ENCODE measurements around the gene ZXDC.
A peak's percentile ranks its signal among the peaks of the same experiment; 100 is the strongest.

ZXDC gene

GRCh38 chr3:126488185-126488584 lies 12.5 kb upstream of the ZXDC start:
- DNase-seq, result no peak

- no peak for DNase-seq
Observed at GRCh38 chr3:126487151-126487771, 11.6 kb upstream of the ZXDC start.

GRCh38 chr3:126486360-126486847 lies 10.7 kb upstream of the ZXDC start:
- DNase-seq, result no peak

GRCh38 chr3:126485956-126486355 lies 10.3 kb upstream of the ZXDC start:
- no peak for DNase-seq

GRCh38 chr3:126485176-126485897 lies 9.6 kb upstream of the ZXDC start:
- no peak for DNase-seq

GRCh38 chr3:126484662-126485061 lies 9.0 kb upstream of the ZXDC start:
- DNase-seq, result no peak

- DNase-seq, result no peak
Observed at GRCh38 chr3:126484148-126484547, 8.5 kb upstream of the ZXDC start.

- DNase-seq, result no peak
Observed at GRCh38 chr3:126483321-126483761, 7.7 kb upstream of the ZXDC start.

GRCh38 chr3:126482503-126483255 lies 7.0 kb upstream of the ZXDC start:
- DNase-seq, result no peak

- no peak for DNase-seq
Observed at GRCh38 chr3:126481808-126482502, 6.3 kb upstream of the ZXDC start.

- DNase-seq, result no peak
Observed at GRCh38 chr3:126480861-126481260, 5.2 kb upstream of the ZXDC start.

GRCh38 chr3:126480206-126480605 lies 4.5 kb upstream of the ZXDC start:
- DNase-seq, result no peak

GRCh38 chr3:126479642-126480041 lies 4.0 kb upstream of the ZXDC start:
- no peak for DNase-seq

- no peak for DNase-seq
Observed at GRCh38 chr3:126478581-126479310, 3.1 kb upstream of the ZXDC start.

GRCh38 chr3:126477061-126477380 lies 1.3 kb upstream of the ZXDC start:
- no peak for DNase-seq

GRCh38 chr3:126476166-126477060 lies 722 bp upstream of the ZXDC start:
- DNase-seq, result no peak

- DNase-seq, result peak; percentile 10
Observed at GRCh38 chr3:126474498-126475412, 936 bp downstream of the ZXDC start.

GRCh38 chr3:126473292-126474168 lies 2.2 kb downstream of the ZXDC start:
- DNase-seq, result no peak
